AG09309 (cell line): Measurements from ENCODE around the gene ITPR1.

Source experiments
- DNase-seq: peaks from one replicate; pipeline ENCODE4 v3.0.0-alpha.2; 2010; ENCODE audit warnings: low read depth
- H3K4me3 ChIP-seq: 2 replicates; pipeline ENCODE4 v1.5.1; 2011; ENCODE audit warnings: mild to moderate bottlenecking, low read depth, low read length, moderate library complexity; ENCODE audit not compliant: control insufficient read depth
- CTCF ChIP-seq: IDR thresholded peaks from 2 replicates; pipeline ENCODE4 v1.5.1; 2011; ENCODE audit warnings: mild to moderate bottlenecking, low read depth, low read length, inconsistent platforms; ENCODE audit not compliant: insufficient read depth, control insufficient read depth; ENCODE audit errors: missing control alignments

The ITPR1 gene

GRCh38 chr3:4856136-4856535 lies 363.0 kb downstream of the ITPR1 start:
- TF ChIP-seq CTCF: no peak
- no peak overlapping the region for H3K4me3 ChIP-seq
- DNase-seq: no peak

GRCh38 chr3:4856564-4856963 lies 363.4 kb downstream of the ITPR1 start:
- no peak overlapping the region for H3K4me3 ChIP-seq
- no peak for DNase-seq
- no peak for TF ChIP-seq CTCF

- no peak overlapping the region for H3K4me3 ChIP-seq
- no peak for TF ChIP-seq CTCF
- DNase-seq: no peak
Measured at GRCh38 chr3:4856986-4857385, 363.8 kb downstream of the ITPR1 start.

GRCh38 chr3:4859788-4860187 lies 366.6 kb downstream of the ITPR1 start:
- DNase-seq: no peak
- H3K4me3 ChIP-seq: no peak overlapping the region
- TF ChIP-seq CTCF: no peak

- TF ChIP-seq CTCF: no peak
- DNase-seq: no peak
Measured at GRCh38 chr3:4862973-4863372, 369.8 kb downstream of the ITPR1 start.

GRCh38 chr3:4864503-4864902 lies 371.4 kb downstream of the ITPR1 start:
- no peak overlapping the region for H3K4me3 ChIP-seq
- DNase-seq: no peak
- no peak for TF ChIP-seq CTCF

More at GRCh38 chr3:4862973-4863372, 369.8 kb downstream of the ITPR1 start:
- H3K4me3 ChIP-seq: no peak overlapping the region

- H3K4me3 ChIP-seq: no peak overlapping the region
Measured at GRCh38 chr3:4865714-4866113, 372.6 kb downstream of the ITPR1 start.

More at GRCh38 chr3:4865714-4866113, 372.6 kb downstream of the ITPR1 start:
- no peak for TF ChIP-seq CTCF
- DNase-seq: no peak
